DND-41 (cell line): ENCODE data around the gene ASB7.

Experiments used
- ATAC-seq: fragments of 200-7000 bp; cut with Tn5 transposase; 3 replicates; pipeline ENCODE4 v1.9.1; 2021; ENCODE audit warnings: low read depth; ENCODE audit not compliant: insufficient read depth
- DNase-seq: peaks from one replicate; pipeline ENCODE4 v3.0.0-alpha.2; 2020
- H2AFZ ChIP-seq: 2 replicates; pipeline ENCODE4 v1.6.0; 2012; ENCODE audit warnings: low read depth, low read length
- H3K27ac ChIP-seq: 2 replicates; pipeline ENCODE4 v1.5.1; 2012; ENCODE audit warnings: low read length, inconsistent platforms
- H3K27me3 ChIP-seq: fragments of 200-600 bp; sonication (generic); 2 replicates; pipeline ENCODE4 v1.6.0; 2012; ENCODE audit warnings: low read length, mild to moderate bottlenecking, inconsistent platforms; ENCODE audit not compliant: insufficient read depth, poor library complexity
- H3K36me3 ChIP-seq: 2 replicates; pipeline ENCODE4 v1.5.1; 2012; ENCODE audit warnings: low read length, inconsistent platforms; ENCODE audit not compliant: insufficient read depth
- H3K4me1 ChIP-seq: 2 replicates; pipeline ENCODE4 v1.5.1; 2012; ENCODE audit warnings: mild to moderate bottlenecking, low read length; ENCODE audit not compliant: insufficient read depth
- H3K4me2 ChIP-seq: 2 replicates; pipeline ENCODE4 v1.6.0; 2012; ENCODE audit warnings: mild to moderate bottlenecking, moderate library complexity, low read length, inconsistent platforms; ENCODE audit not compliant: insufficient read depth
- H3K4me3 ChIP-seq, 2 experiments: fragments of 200-600 bp in 1 of 2; shearing (Covaris generic) in 1 of 2; 2 replicates each; pipeline ENCODE4 v1.5.1; 2012 to 2016; ENCODE audit warnings: inconsistent platforms in 2 of 2, low read length in 2 of 2, mild to moderate bottlenecking in 2 of 2, low read depth in 1 of 2, moderate library complexity in 1 of 2
- H3K79me2 ChIP-seq: 2 replicates; pipeline ENCODE4 v1.6.0; 2012; ENCODE audit warnings: low read length, inconsistent platforms; ENCODE audit not compliant: insufficient read depth
- H3K9ac ChIP-seq: 2 replicates; pipeline ENCODE4 v1.6.0; 2012; ENCODE audit warnings: low read depth, mild to moderate bottlenecking, inconsistent platforms, low read length, moderate library complexity
- H3K9me3 ChIP-seq: 2 replicates; pipeline ENCODE4 v1.5.1; 2012; ENCODE audit warnings: low read length, moderate library complexity, mild to moderate bottlenecking, inconsistent platforms; ENCODE audit not compliant: insufficient read depth, severe bottlenecking
- H4K20me1 ChIP-seq: 2 replicates; pipeline ENCODE4 v1.6.0; 2012; ENCODE audit warnings: low read length; ENCODE audit not compliant: insufficient read depth
- CTCF ChIP-seq: IDR thresholded peaks from 2 replicates; pipeline ENCODE4 v1.5.1; 2012; ENCODE audit warnings: borderline replicate concordance, low read length, moderate library complexity, mild to moderate bottlenecking; ENCODE audit not compliant: poor library complexity, severe bottlenecking; ENCODE audit errors: extremely low read depth
- EZH2 ChIP-seq: IDR thresholded peaks from 3 replicates; pipeline ENCODE4 v1.6.1; 2012; ENCODE audit warnings: borderline replicate concordance, low read depth, mild to moderate bottlenecking, moderate library complexity, low read length, inconsistent platforms; ENCODE audit not compliant: severe bottlenecking

The ASB7 gene

GRCh38 chr15:100593431-100593830 is 9.0 kb upstream of the ASB7 start:
- H3K4me3 ChIP-seq: no peak overlapping the region

GRCh38 chr15:100595964-100596363 is 6.4 kb upstream of the ASB7 start:
- Histone ChIP-seq H2AFZ (no peak overlapping the region), H3K4me3 (no peak overlapping the region), H3K79me2 (peaks cover 84% of the 10 kb centered on the region), H3K36me3 (no peaks in the 10 kb centered on the region), H3K9ac (peak overlapping the region; percentile 45; the same call in 1 of the 2 replicates), H4K20me1 (no peaks in the 10 kb centered on the region), H3K27me3 (no peaks in the 10 kb centered on the region), H3K27ac (peak overlapping the region; percentile 73; the same call in 1 of the 2 replicates), H3K4me2 (peak overlapping the region; percentile 72), H3K4me1 (peaks cover 47% of the 10 kb centered on the region), H3K9me3 (peaks cover 3% of the 10 kb centered on the region)
- ATAC-seq (no peak), DNase-seq (no peak)
- TF ChIP-seq CTCF: no peak
- TF ChIP-seq EZH2: no peak

More at GRCh38 chr15:100593431-100593830, 9.0 kb upstream of the ASB7 start:
- Histone ChIP-seq H3K27me3 (no peaks in the 10 kb centered on the region), H3K4me1 (peaks cover 25% of the 10 kb centered on the region), H3K79me2 (peaks cover 66% of the 10 kb centered on the region), H3K9ac (no peak overlapping the region), H3K4me2 (no peak overlapping the region), H3K9me3 (peaks cover 23% of the 10 kb centered on the region), H4K20me1 (no peaks in the 10 kb centered on the region), H3K36me3 (no peaks in the 10 kb centered on the region), H3K27ac (no peak overlapping the region), H2AFZ (no peak overlapping the region)
- ATAC-seq: no peak
- DNase-seq: no peak
- TF ChIP-seq EZH2 (no peak), CTCF (no peak)

GRCh38 chr15:100596792-100597191 is 5.6 kb upstream of the ASB7 start:
- no peak for TF ChIP-seq EZH2
- no peak for TF ChIP-seq CTCF
- ATAC-seq (peak; percentile 95), DNase-seq (peak; percentile 95)
- Histone ChIP-seq H3K79me2 (peaks cover 88% of the 10 kb centered on the region), H3K4me1 (peaks cover 51% of the 10 kb centered on the region), H3K27me3 (no peaks in the 10 kb centered on the region), H3K36me3 (no peaks in the 10 kb centered on the region), H3K9me3 (peaks cover 3% of the 10 kb centered on the region), H3K9ac (peak overlapping the region; percentile 45), H3K4me3 (peak overlapping the region; percentile 3 to 53; a peak in 3 of 4 replicates), H3K27ac (peak overlapping the region; percentile 73), H3K4me2 (peak overlapping the region; percentile 72), H2AFZ (peak overlapping the region; percentile 42), H4K20me1 (no peaks in the 10 kb centered on the region)
